Transverse colon (tissue), 4 donors: ENCODE measurements around the gene NUMB. TPM values are rescaled to one million over a fixed set of nuclear protein-coding genes. Genes with fewer than 3 reads are reported as not detected.

ENCODE experiments used
- DNase-seq: peaks from one replicate; pipeline ENCODE4 v3.0.0-alpha.2; 2019
- H3K27ac ChIP-seq, 4 donors: fragments of 200-600 bp; sonication (generic); 2 replicates each; pipeline ENCODE4 v1.5.1; 2016 to 2018; ENCODE audit warnings: inconsistent platforms in 4 of 4
- H3K27me3 ChIP-seq: fragments of 200-600 bp; sonication (generic); 2 replicates; pipeline ENCODE4 v1.5.1; 2017; ENCODE audit warnings: inconsistent platforms
- H3K36me3 ChIP-seq, 4 donors: fragments of 200-600 bp; sonication (generic); 2 replicates each; pipeline ENCODE4 v1.5.1; 2017 to 2019; ENCODE audit warnings: inconsistent platforms in 4 of 4
- H3K4me1 ChIP-seq, 4 donors: fragments of 200-600 bp; sonication (generic); 2 replicates each; pipeline ENCODE4 v1.5.1; 2017 to 2020; ENCODE audit warnings: inconsistent platforms in 4 of 4
- H3K4me3 ChIP-seq, 4 donors: fragments of 200-600 bp; sonication (generic); 1 replicate in 1 of 4; 2 replicates in 3 of 4; pipeline versions ENCODE4 v1.5.1 to v1.6.1; 2017 to 2019; ENCODE audit warnings: inconsistent platforms in 4 of 4
- H3K9me3 ChIP-seq, 2 donors: fragments of 200-600 bp; sonication (generic); 2 replicates each; pipeline ENCODE4 v1.5.1; 2017 to 2019; ENCODE audit warnings: inconsistent platforms in 2 of 2
- EP300 ChIP-seq: sonication (generic); formaldehyde crosslinking; IDR thresholded peaks from one replicate; pipeline ENCODE4 v1.6.1; 2017; ENCODE audit warnings: antibody characterized with exemption, low read depth
- POLR2A ChIP-seq: fragments of 450-650 bp; IDR thresholded peaks from one replicate; pipeline ENCODE4 v1.6.1; 2016; ENCODE audit warnings: antibody characterized with exemption, mild to moderate bottlenecking, moderate library complexity
- POLR2AphosphoS5 ChIP-seq, 3 donors: sonication (generic); formaldehyde crosslinking; IDR thresholded peaks; one replicate each; pipeline ENCODE4 v1.6.1; 2016; ENCODE audit warnings: antibody characterized with exemption in 3 of 3
- WGBS, 2 donors: methylation state at CpG; one replicate each; pipeline ENCODE4 v1.1.5; 2018; ENCODE audit warnings: low coverage in 1 of 2; 5-methylcytosine and 5-hydroxymethylcytosine counted together
- in situ Hi-C, 4 donors: fragments of 200-750 bp; cut with MboI; loops; one replicate each; pipeline versions ENCODE4 v1.15.0 to v1.15.1; 2017; ENCODE audit warnings: low sequenced_read_pairs in 3 of 4, low pct_ligation_motif_present in 1 of 4, low pct_unique_long_range_greater_than_20kb in 1 of 4
- intact Hi-C: fragments of 100-400 bp; cut with DNase I; formaldehyde crosslinking; loops from one replicate; pipeline ENCODE4 v1.15.1; 2023; ENCODE audit warnings: low total_unique reads
- total RNA-seq, 4 donors: library from RNA; depleted of rRNA; stranded (reverse); fragments of >200 nt; gene quantifications; one replicate each; pipeline ENCODE4 v1.1.0, GENCODE V29; 2016
- TF ChIP-seq, protein P1 (sequence below), 5 experiments: fragments of 200-600 bp in 3 of 5; fragments of 450-650 bp in 2 of 5; sonication (generic) in 3 of 5; IDR thresholded peaks; 1 replicate in 2 of 5; 2 replicates in 3 of 5; pipeline ENCODE4 v1.5.1; 2016 to 2017; ENCODE audit warnings: antibody characterized with exemption in 5 of 5, inconsistent platforms in 3 of 5, mild to moderate bottlenecking in 2 of 5, moderate library complexity in 1 of 5

The NUMB gene
- total RNA-seq, 4 donors from 2014 or later = 64.7 to 117 (median 103) TPM

- H3K27me3 ChIP-seq = peaks cover 37% of the 10 kb centered on the region
- peaks cover 19 to 60% (median 31%) of the 10 kb centered on the region in 4 donors for H3K4me1 ChIP-seq
- no peak overlapping the region for H3K27ac ChIP-seq
- no peaks in the 10 kb centered on the region for H3K36me3 ChIP-seq
- in situ Hi-C loops = no loop called here
- intact Hi-C loops = no loop called here
- no peak for DNase-seq
- no peak for TF ChIP-seq POLR2A
- TF ChIP-seq, protein P1, sequence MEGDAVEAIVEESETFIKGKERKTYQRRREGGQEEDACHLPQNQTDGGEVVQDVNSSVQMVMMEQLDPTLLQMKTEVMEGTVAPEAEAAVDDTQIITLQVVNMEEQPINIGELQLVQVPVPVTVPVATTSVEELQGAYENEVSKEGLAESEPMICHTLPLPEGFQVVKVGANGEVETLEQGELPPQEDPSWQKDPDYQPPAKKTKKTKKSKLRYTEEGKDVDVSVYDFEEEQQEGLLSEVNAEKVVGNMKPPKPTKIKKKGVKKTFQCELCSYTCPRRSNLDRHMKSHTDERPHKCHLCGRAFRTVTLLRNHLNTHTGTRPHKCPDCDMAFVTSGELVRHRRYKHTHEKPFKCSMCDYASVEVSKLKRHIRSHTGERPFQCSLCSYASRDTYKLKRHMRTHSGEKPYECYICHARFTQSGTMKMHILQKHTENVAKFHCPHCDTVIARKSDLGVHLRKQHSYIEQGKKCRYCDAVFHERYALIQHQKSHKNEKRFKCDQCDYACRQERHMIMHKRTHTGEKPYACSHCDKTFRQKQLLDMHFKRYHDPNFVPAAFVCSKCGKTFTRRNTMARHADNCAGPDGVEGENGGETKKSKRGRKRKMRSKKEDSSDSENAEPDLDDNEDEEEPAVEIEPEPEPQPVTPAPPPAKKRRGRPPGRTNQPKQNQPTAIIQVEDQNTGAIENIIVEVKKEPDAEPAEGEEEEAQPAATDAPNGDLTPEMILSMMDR (IDR thresholded peaks at IDR 0.05) = no peak
- no peak for TF ChIP-seq POLR2AphosphoS5 (IDR thresholded peaks at IDR 0.05)
- TF ChIP-seq EP300 = no peak
- 91% methylated on average over 19 of the region's 19 CpGs; no CpG with 5 or more reads in 1 of the 2 donors for WGBS, 2 donors
- no peak overlapping the region for H3K4me3 ChIP-seq
- no peaks in the 10 kb centered on the region for H3K9me3 ChIP-seq
Measured at GRCh38 chr14:73241481-73242165, 216.7 kb downstream of the NUMB start.

DNA sequence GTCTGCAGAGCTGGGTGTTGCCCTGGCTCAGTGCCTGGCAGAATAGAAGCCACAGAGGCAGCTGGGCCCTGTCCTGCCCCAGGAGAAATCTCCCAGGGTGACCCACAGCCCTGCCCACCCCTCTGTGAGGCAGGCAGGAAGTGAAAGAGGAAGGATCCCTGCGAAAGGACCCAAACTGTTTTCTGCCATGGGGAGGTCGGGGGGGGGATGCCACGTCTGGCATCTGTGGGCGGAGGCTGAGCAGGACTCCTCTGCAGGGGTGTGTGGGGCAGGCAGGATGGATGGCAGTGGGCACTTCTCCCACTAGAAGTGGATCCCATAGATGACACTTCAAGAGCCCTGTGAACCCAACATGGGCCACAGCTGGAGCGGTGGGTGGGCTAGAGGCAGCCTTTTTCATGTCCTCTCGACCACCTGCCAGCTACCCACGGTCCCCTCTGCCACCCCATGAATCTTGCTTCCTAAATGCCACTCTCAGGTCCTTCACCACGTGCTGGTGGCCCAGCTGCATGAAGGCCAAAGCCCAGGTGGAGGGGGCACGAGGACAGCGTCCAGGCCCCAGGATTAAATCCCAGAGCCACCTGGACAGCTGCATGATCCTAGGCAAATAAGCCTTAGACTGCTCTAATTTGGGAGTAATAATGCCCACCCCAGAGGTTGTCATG, 217.4 kb downstream of the NUMB start:
- in situ Hi-C loops = no loop called here
- Histone ChIP-seq H3K4me1 (peaks cover 19 to 60% (median 30%) of the 10 kb centered on the region in 4 donors), H3K9me3 (no peaks in the 10 kb centered on the region), H3K27ac (no peak overlapping the region), H3K36me3 (no peaks in the 10 kb centered on the region), H3K27me3 (peaks cover 37% of the 10 kb centered on the region), H3K4me3 (no peak overlapping the region)
- DNase-seq = no peak
- no peak for TF ChIP-seq POLR2AphosphoS5 (IDR thresholded peaks at IDR 0.05)
- TF ChIP-seq, protein P1 (IDR thresholded peaks at IDR 0.05) = no peak
- no peak for TF ChIP-seq EP300
- no peak for TF ChIP-seq POLR2A
- intact Hi-C loops = no loop called here
- 86% methylated on average over 6 of the region's 10 CpGs; no CpG with 5 or more reads in 1 of the 2 donors for WGBS, 2 donors

- DNase-seq = peak; percentile 41
- WGBS, 2 donors = 33 to 50% methylated on average over 6 to 27 of the region's 48 CpGs
- Histone ChIP-seq H3K4me1 (peaks cover 23 to 65% (median 29%) of the 10 kb centered on the region in 4 donors), H3K4me3 (peak overlapping the region in 3 of 4 donors; percentile 15 to 46 (median 25)), H3K36me3 (no peaks in the 10 kb centered on the region), H3K9me3 (no peaks in the 10 kb centered on the region), H3K27me3 (peaks cover 37% of the 10 kb centered on the region), H3K27ac (peak overlapping the region in 2 of 4 donors; percentile 5 to 11)
- no peak for TF ChIP-seq POLR2A
- in situ Hi-C loops (no loop called here), intact Hi-C loops (no loop called here)
Measured at GRCh38 chr14:73239393-73240241, 218.7 kb downstream of the NUMB start.

DNA sequence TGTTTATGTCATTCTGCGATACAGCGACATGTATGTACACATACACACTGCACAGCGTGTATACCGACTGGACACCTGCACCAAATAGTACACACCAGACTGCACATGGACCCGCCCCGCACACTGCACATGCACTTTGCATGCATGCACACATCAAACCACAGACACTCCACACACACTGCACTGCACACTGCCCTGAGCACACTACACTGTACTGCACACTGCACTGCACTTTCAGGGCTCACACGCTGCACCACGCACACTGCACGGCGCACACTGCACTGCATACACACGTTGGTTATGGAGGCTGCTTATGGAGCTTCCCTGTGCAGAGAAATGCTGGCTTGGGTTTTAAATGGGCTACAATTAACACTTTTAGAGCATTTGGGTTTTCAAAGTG, 219.4 kb downstream of the NUMB start:
- Histone ChIP-seq H3K4me1 (peaks cover 23 to 65% (median 29%) of the 10 kb centered on the region in 4 donors), H3K9me3 (no peaks in the 10 kb centered on the region), H3K4me3 (peak overlapping the region in 1 of 4 donors; percentile 46), H3K27me3 (peaks cover 41% of the 10 kb centered on the region), H3K27ac (peak overlapping the region in 1 of 4 donors; percentile 5), H3K36me3 (no peaks in the 10 kb centered on the region)
- no peak for DNase-seq
- no peak for TF ChIP-seq EP300
- TF ChIP-seq, protein P1 (IDR thresholded peaks at IDR 0.05) = no peak
- no peak for TF ChIP-seq POLR2AphosphoS5 (IDR thresholded peaks at IDR 0.05)
- no peak for TF ChIP-seq POLR2A
- in situ Hi-C loops = no loop called here
- intact Hi-C loops = no loop called here
- WGBS, 2 donors = 70 to 77% methylated on average over 7 to 11 of the region's 11 CpGs
